Suprapubic skin (tissue), 3 donors: ENCODE results near the gene SERPINB1.

Experiments
- CTCF ChIP-seq, 2 donors: fragments of 200-600 bp in 1 of 2; fragments of 450-650 bp in 1 of 2; sonication (generic) in 1 of 2; IDR thresholded peaks; one replicate each; pipeline ENCODE4 v1.5.1; 2016 to 2019; ENCODE audit warnings: antibody characterized with exemption in 2 of 2, mild to moderate bottlenecking in 1 of 2, moderate library complexity in 1 of 2
- POLR2A ChIP-seq, 2 donors: fragments of 450-650 bp; IDR thresholded peaks; one replicate each; pipeline ENCODE4 v1.6.1; 2017; ENCODE audit warnings: antibody characterized with exemption in 2 of 2, mild to moderate bottlenecking in 2 of 2, moderate library complexity in 2 of 2

- TF ChIP-seq POLR2A (IDR thresholded peaks at IDR 0.05) (no peak), CTCF (IDR thresholded peaks at IDR 0.05) (no peak)
Measured at GRCh38 chr6:2866171-2866846, 24.6 kb upstream of the SERPINB1 start.
